Panc1 (cell line): ENCODE results near the gene SYNPR.

Source experiments
- CTCF ChIP-seq: fragments of 450-650 bp; IDR thresholded peaks from 2 replicates; pipeline ENCODE4 v1.5.1; 2017; ENCODE audit warnings: mild to moderate bottlenecking
- REST ChIP-seq, 2 experiments: IDR thresholded peaks; 2 replicates each; pipeline ENCODE4 v1.6.1; 2011 to 2012; ENCODE audit warnings: low read depth in 2 of 2, control low read depth in 1 of 2, low read length in 1 of 2, mild to moderate bottlenecking in 1 of 2, moderate library complexity in 1 of 2; ENCODE audit not compliant: insufficient read depth in 1 of 2

GRCh38 chr3:63631670-63632069, 353.6 kb downstream of the SYNPR start:
- TF ChIP-seq CTCF = no peak
- no peak for TF ChIP-seq REST (IDR thresholded peaks at IDR 0.05; ENCODE audit: insufficient read depth in 1 of 2, low read depth in 2 of 2, low read length in 1 of 2)
